Endothelial cell of coronary artery (primary cell): ENCODE measurements around the gene PIK3C3. TPM values are rescaled to one million over a fixed set of nuclear protein-coding genes. Genes with fewer than 3 reads are reported as not detected.

ENCODE experiments used
- total RNA-seq: library from RNA; depleted of rRNA; stranded (reverse); fragments of >200 nt; gene quantifications from 2 replicates; pipeline ENCODE4 v1.2.3, GENCODE V29; 2014

The PIK3C3 gene
- total RNA-seq: 35.7 and 40.2 TPM in 2 replicates

DNA sequence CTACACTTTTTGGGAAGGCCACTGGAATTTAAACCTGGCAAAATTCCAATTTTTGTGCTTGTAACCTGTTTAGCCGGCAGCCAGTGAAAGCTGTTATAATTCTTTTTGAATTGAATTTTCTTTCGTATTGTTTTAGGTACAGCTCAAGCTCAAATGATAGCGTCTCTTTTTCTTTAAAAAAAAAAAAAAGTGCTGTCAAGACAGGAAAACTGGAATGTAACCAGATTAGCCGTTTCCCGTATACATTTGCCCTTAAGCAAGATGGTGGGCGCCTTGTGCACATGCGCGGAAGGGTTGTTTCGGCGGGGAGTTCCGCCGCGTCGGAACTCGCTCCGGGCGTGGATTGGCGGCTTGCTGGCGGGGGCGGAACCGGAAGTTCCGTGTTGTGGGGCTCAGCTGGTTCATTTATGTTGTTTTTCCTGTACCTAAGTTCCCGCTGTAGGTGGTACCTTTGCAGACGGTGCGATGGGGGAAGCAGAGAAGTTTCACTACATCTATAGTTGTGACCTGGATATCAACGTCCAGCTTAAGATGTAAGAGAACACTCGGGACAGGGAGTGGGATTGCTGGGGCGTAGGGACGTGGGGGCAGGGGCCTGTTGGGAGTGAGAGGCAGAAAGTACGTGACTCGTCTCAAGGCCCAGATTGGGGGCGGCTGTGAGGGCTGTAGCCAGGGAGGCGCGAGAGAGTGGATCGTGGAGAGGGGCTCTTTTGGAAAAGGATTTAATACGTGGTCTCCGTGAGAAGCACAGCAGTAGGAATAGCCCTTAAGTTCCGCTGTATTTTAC, at the start of gene PIK3C3:
Gene PIK3C3 (plus strand): TSS at position 408 of the 787 bp plus-strand sequence. CDS start 58 bp downstream, at position 466.

